HFFc6 (cell line): ENCODE measurements around the gene RNF169. TPM values are rescaled to one million over a fixed set of nuclear protein-coding genes. Genes with fewer than 3 reads are reported as not detected.
A peak's percentile ranks its signal among the peaks of the same experiment; 100 is the strongest.

Experiments
- DNase-seq: peaks from one replicate; pipeline ENCODE4 v3.0.0-alpha.2; 2018
- H3K27ac Mint-ChIP-seq: 2 replicates; pipeline ENCODE4 v1.8.0; 2020; ENCODE audit warnings: mild to moderate bottlenecking, mixed read lengths
- H3K27me3 Mint-ChIP-seq: 2 replicates; pipeline ENCODE4 v1.8.0; 2021; ENCODE audit warnings: mild to moderate bottlenecking, moderate library complexity, mixed read lengths; ENCODE audit not compliant: insufficient read depth
- H3K36me3 Mint-ChIP-seq: 2 replicates; pipeline ENCODE4 v1.8.0; 2021; ENCODE audit warnings: low read depth, mixed read lengths
- H3K4me1 Mint-ChIP-seq: 2 replicates; pipeline ENCODE4 v1.8.0; 2020; ENCODE audit warnings: low read depth, mixed read lengths
- H3K4me3 Mint-ChIP-seq: 2 replicates; pipeline ENCODE4 v1.8.0; 2020; ENCODE audit warnings: mild to moderate bottlenecking, moderate library complexity, mixed read lengths
- H3K9me3 Mint-ChIP-seq: 2 replicates; pipeline ENCODE4 v1.8.0; 2020; ENCODE audit warnings: mild to moderate bottlenecking, mixed read lengths
- total RNA-seq, 6 experiments: library from RNA; stranded (reverse); fragmentation: NEBNext Ultra II Directional; extraction: Animal tissue kit (Norgen Biotek cat#: 25700); gene quantifications; 2 replicates in 1 of 6; 3 replicates in 5 of 6; pipeline ENCODE4 v1.2.3, GENCODE V29; 2021
- TF ChIP-seq, protein P1 (sequence below): fragments of 200-600 bp; sonication (generic); IDR thresholded peaks from 2 replicates; pipeline ENCODE4 v1.5.0; 2021; ENCODE audit warnings: antibody characterized with exemption, mild to moderate bottlenecking

Gene RNF169
- total RNA-seq, 6 experiments from 2014 or later, result 10.9 to 12.9 (median 12.2) TPM

DNA sequence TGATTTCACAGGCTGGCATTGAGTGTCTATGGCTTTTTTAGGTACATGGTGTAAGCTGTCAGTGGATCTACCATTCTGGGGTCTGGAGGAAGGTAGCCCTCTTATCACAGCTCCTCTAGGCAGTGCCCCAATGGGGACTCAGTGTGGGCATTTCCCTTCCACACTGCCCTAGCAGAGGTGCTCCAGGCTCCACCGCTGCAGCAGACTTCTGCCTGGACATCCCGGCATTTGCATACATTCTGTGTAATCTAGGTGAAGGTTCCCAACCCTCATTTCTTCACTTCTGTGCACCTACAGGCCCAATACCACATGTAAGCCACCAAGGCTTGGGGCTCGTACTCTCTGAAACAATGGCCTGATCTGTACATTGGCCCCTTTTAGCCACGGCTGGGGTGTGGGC, 78.3 kb downstream of the RNF169 start:
- Mint-ChIP-seq H3K9me3 (peaks cover 40% of the 10 kb centered on the region), H3K4me3 (no peak overlapping the region), H3K27me3 (no peaks in the 10 kb centered on the region; the same call in 1 of the 2 replicates), H3K27ac (no peak overlapping the region), H3K36me3 (peaks cover 81% of the 10 kb centered on the region), H3K4me1 (peaks cover 17% of the 10 kb centered on the region)
- TF ChIP-seq, protein P1, sequence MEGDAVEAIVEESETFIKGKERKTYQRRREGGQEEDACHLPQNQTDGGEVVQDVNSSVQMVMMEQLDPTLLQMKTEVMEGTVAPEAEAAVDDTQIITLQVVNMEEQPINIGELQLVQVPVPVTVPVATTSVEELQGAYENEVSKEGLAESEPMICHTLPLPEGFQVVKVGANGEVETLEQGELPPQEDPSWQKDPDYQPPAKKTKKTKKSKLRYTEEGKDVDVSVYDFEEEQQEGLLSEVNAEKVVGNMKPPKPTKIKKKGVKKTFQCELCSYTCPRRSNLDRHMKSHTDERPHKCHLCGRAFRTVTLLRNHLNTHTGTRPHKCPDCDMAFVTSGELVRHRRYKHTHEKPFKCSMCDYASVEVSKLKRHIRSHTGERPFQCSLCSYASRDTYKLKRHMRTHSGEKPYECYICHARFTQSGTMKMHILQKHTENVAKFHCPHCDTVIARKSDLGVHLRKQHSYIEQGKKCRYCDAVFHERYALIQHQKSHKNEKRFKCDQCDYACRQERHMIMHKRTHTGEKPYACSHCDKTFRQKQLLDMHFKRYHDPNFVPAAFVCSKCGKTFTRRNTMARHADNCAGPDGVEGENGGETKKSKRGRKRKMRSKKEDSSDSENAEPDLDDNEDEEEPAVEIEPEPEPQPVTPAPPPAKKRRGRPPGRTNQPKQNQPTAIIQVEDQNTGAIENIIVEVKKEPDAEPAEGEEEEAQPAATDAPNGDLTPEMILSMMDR, result no peak
- no peak for DNase-seq

DNA sequence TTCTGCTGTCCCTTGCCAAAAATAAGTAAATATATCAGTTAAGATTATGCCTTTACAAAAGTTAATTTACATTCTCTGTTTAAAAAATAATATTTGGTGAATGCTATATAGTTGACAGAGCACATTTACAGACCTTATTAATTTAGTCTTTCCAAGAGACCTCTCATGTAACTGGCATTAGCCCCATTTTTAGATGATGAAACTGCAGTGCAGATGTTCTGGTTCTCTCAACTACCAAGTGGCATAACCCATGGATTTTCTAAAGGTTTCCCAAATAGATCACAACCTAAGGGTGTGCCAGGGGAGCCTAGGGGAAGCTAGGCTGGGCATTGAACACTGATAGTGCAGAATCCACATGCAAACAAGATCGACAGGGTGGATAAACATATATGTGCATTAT, 88.5 kb downstream of the RNF169 start:
- DNase-seq, result no peak
- Mint-ChIP-seq H3K36me3 (peaks cover 26% of the 10 kb centered on the region), H3K27ac (no peak overlapping the region), H3K9me3 (no peaks in the 10 kb centered on the region), H3K4me3 (no peak overlapping the region), H3K27me3 (peaks cover 6% of the 10 kb centered on the region), H3K4me1 (peaks cover 22% of the 10 kb centered on the region)
- TF ChIP-seq, protein P1, result no peak

DNA sequence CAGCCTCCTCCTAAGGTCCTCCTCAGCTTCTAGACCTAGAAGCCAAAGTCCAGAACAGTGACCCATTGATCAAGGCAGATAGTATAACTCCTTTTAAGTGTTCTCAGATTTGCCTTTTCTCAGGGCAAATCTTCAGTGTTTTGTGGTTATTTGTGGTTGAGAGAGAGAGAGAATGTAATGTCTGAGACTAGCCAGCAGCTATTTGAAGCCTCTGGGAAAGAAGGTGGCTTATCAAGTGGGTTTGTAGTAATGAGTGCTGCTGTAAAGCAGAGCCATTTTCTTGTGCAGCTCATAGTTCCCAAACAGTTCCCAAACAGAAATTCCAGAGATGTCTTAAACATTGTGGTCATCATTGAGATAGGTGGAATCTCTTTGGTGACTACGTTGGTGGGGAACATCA, 89.5 kb downstream of the RNF169 start:
- TF ChIP-seq, protein P1, result no peak
- Mint-ChIP-seq H3K27me3 (peaks cover 8% of the 10 kb centered on the region), H3K36me3 (peaks cover 30% of the 10 kb centered on the region), H3K9me3 (no peaks in the 10 kb centered on the region), H3K27ac (no peak overlapping the region; the same call in 1 of the 2 replicates), H3K4me3 (no peak overlapping the region), H3K4me1 (peaks cover 22% of the 10 kb centered on the region)
- DNase-seq, result peak; percentile 5

DNA sequence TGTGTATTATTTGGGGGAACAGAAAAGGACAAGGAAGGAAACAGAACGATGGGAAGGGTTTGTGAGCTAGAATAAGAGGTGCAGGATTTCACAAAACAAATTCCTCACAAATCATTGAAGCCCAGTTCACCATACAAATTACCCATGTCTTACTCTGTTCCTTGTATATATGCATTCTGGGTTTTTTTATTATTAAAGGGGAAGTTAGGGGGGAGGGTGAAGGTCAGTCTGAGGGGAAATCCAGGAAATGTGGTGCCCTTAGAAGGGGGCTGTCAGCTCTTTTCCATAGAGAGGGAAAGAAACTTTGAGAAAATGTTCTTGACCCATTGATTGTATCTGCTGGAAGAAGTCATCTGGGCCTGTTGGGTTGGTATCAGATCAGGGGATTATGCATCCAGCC, 90.8 kb downstream of the RNF169 start:
- TF ChIP-seq, protein P1, result no peak
- Mint-ChIP-seq H3K4me3 (no peak overlapping the region), H3K27ac (no peak overlapping the region), H3K4me1 (peaks cover 17% of the 10 kb centered on the region), H3K27me3 (peaks cover 8% of the 10 kb centered on the region), H3K9me3 (no peaks in the 10 kb centered on the region), H3K36me3 (peaks cover 28% of the 10 kb centered on the region)
- DNase-seq, result no peak

DNA sequence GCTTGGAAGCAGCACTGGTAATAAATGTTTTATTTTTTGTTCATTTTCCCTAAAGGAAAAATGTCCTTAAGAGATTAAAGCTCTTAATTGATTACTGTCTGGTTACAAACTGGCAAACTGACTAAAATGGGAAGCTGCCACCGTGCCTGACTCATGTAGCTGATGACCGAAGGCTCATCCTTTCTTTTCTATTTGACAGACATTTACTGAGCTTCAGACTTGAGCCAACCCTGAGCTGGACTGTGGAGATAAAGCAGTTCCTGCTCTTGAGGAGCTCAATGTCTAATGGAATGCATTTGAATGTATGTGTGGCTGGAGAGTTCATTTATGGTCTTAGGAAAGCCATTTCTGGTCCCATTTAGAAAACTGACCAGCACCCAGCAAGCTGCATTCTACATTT, 91.3 kb downstream of the RNF169 start:
- Mint-ChIP-seq H3K36me3 (peaks cover 25% of the 10 kb centered on the region), H3K27me3 (peaks cover 8% of the 10 kb centered on the region), H3K9me3 (no peaks in the 10 kb centered on the region), H3K4me3 (no peak overlapping the region), H3K4me1 (peaks cover 15% of the 10 kb centered on the region; the same call in 1 of the 2 replicates), H3K27ac (no peak overlapping the region)
- no peak for DNase-seq
- TF ChIP-seq, protein P1, result no peak

DNA sequence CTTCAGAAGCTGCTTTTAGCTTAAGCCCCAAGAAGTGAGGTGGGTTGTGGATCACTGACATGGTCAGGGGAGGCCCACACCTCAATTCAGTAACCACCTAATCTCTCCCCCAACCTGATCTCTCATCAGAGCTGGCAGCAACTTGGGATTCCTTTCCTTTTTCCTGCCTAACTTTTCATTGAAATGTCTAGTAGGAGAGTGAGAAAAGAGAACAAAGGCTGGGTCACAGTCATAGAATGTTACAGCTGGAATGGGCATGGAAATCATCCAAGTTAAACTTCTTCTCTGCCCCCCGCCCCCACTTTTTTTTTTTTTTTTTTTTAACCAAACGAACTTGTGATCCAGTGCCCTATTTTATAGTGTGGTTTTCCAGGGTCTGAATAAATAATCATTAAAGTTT, 91.8 kb downstream of the RNF169 start:
- TF ChIP-seq, protein P1, result no peak
- H3K4me1 Mint-ChIP-seq, result peaks cover 15% of the 10 kb centered on the region; the same call in 1 of the 2 replicates
- peaks cover 8% of the 10 kb centered on the region for H3K27me3 Mint-ChIP-seq
- no peak for DNase-seq
- no peak overlapping the region for H3K27ac Mint-ChIP-seq
- peaks cover 21% of the 10 kb centered on the region for H3K36me3 Mint-ChIP-seq
- H3K9me3 Mint-ChIP-seq, result no peaks in the 10 kb centered on the region
- no peak overlapping the region for H3K4me3 Mint-ChIP-seq
